NT2/D1 (cell line): ENCODE results near the gene TBCD.

ENCODE experiments used
- SUZ12 ChIP-seq: IDR thresholded peaks from 2 replicates; pipeline ENCODE4 v1.6.1; 2011; ENCODE audit not compliant: insufficient read length, insufficient read depth; ENCODE audit errors: extremely low read depth
- ZNF274 ChIP-seq: IDR thresholded peaks from 2 replicates; pipeline ENCODE4 v1.6.1; 2011; ENCODE audit warnings: mild to moderate bottlenecking, low read depth, low read length

- TF ChIP-seq ZNF274, result no peak
- TF ChIP-seq SUZ12, result no peak
Observed at GRCh38 chr17:82858376-82859126, 106.7 kb downstream of the TBCD start.
